Measurements from ENCODE around the gene BRIP1.
"Not testable (repeated sequence)": the region's sequence is repeated elsewhere in the genome, so short reads cannot be mapped to it uniquely, and the experiment has no call there.

The BRIP1 gene

GRCh38 chr17:61782683-61783082 lies 80.6 kb downstream of the BRIP1 start:
- ChIA-PET POLR2A (no interaction called here), CTCF (no interaction called here)
- no peak for TF ChIP-seq CTCF (IDR thresholded peaks at IDR 0.05; ENCODE audit: control extremely low read depth, extremely low read depth, low read depth, missing control alignments)
- no peak for DNase-seq (ENCODE audit: extremely low spot score)

GRCh38 chr17:61775364-61775763 lies 88.0 kb downstream of the BRIP1 start:
- TF ChIP-seq CTCF (IDR thresholded peaks at IDR 0.05; ENCODE audit: control extremely low read depth, extremely low read depth, low read depth, missing control alignments) = no peak
- ChIA-PET POLR2A (no interaction called here), CTCF (interaction anchor here (0.8 to 1.0 kb wide), 2 partner anchors 9 to 23 kb away, joined by 3 to 4 read pairs; no protein-coding TSS in a partner anchor)
- DNase-seq (ENCODE audit: extremely low spot score) = no peak

GRCh38 chr17:61774724-61775123 lies 88.6 kb downstream of the BRIP1 start:
- DNase-seq (ENCODE audit: extremely low spot score) = no peak
- POLR2A ChIA-PET = no interaction called here
- TF ChIP-seq CTCF (IDR thresholded peaks at IDR 0.05; ENCODE audit: control extremely low read depth, extremely low read depth, low read depth, missing control alignments) = no peak
- CTCF ChIA-PET = interaction anchor here (1.0 kb wide), 1 partner anchor 10 kb away, joined by 4 read pairs; no protein-coding TSS in a partner anchor

- POLR2A ChIA-PET; DNase-seq (ENCODE audit: extremely low spot score); CTCF ChIA-PET: not testable (repeated sequence)
These were observed 89.2 kb downstream of the BRIP1 start for GRCh38 chr17:61774087-61774486.

- ChIA-PET CTCF (no interaction called here), POLR2A (no interaction called here)
- no peak for DNase-seq (ENCODE audit: extremely low spot score)
- TF ChIP-seq CTCF (IDR thresholded peaks at IDR 0.05; ENCODE audit: control extremely low read depth, extremely low read depth, low read depth, missing control alignments) = no peak
These were observed 92.4 kb downstream of the BRIP1 start for GRCh38 chr17:61770752-61771533.

GRCh38 chr17:61770043-61770442 lies 93.3 kb downstream of the BRIP1 start:
- DNase-seq (ENCODE audit: extremely low spot score) = no peak
- no peak for TF ChIP-seq CTCF (IDR thresholded peaks at IDR 0.05; ENCODE audit: control extremely low read depth, extremely low read depth, low read depth, missing control alignments)
- ChIA-PET CTCF (no interaction called here), POLR2A (no interaction called here)

- no peak for TF ChIP-seq CTCF (IDR thresholded peaks at IDR 0.05; ENCODE audit: control extremely low read depth, extremely low read depth, low read depth, missing control alignments)
- ChIA-PET POLR2A (no interaction called here), CTCF (no interaction called here)
- no peak for DNase-seq (ENCODE audit: extremely low spot score)
These were observed 94.9 kb downstream of the BRIP1 start for GRCh38 chr17:61768405-61768804.

Measured in GM10248 (cell line).